Heart left ventricle (tissue), 13 donors: ENCODE measurements around the gene NTM.

Experiments used
- POLR2A ChIP-seq, 2 donors: fragments of 450-650 bp; IDR thresholded peaks; one replicate each; pipeline ENCODE4 v1.6.1; 2017; ENCODE audit warnings: antibody characterized with exemption in 2 of 2, mild to moderate bottlenecking in 2 of 2, moderate library complexity in 2 of 2
- TF ChIP-seq, protein P1 (sequence below), 12 donors: fragments of 200-600 bp; sonication (generic) in 4 of 12; IDR thresholded peaks; one replicate each; pipeline versions ENCODE4 v1.5.0 to v1.8.0; 2018 to 2022; ENCODE audit warnings: antibody characterized with exemption in 12 of 12, mild to moderate bottlenecking in 5 of 12
- donor health status: ischemic (EF 13 %, LVEDD 7.1; RV severe dilation, severe dysfunction).
- donor health status: DM: no; HTN: yes; CAD: no.
- donor health status: DM: no; HTN: no; CAD: no.
- donor health status: ischemic (EF 25% LVEDD 6.9; RV normal size, moderate dysfunction).
- donor health status: ischemic (EF 25% LVEDD 5.7; RV mildly dilated, moderate dysfunction).
- donor health status: ischemic (EF 35%, LVEDD 5.7; RV mildly dilated, moderate dysfunction).
- donor health status: nonischemic (EF 11% LVEDD 7.7; RV severe dilation, severe dysfunction).
- donor health status: DM: yes; HTN: yes; CAD: no.
- donor health status: PGD.
- donor health status: ischemic (EF 29% LVEDD 5.4; RV normal size, mild dysfunction).
- donor health status: nonischemic (EF 23%, LVEDD 6.1; RV moderate dilation, normal function).

- TF ChIP-seq, protein P1, sequence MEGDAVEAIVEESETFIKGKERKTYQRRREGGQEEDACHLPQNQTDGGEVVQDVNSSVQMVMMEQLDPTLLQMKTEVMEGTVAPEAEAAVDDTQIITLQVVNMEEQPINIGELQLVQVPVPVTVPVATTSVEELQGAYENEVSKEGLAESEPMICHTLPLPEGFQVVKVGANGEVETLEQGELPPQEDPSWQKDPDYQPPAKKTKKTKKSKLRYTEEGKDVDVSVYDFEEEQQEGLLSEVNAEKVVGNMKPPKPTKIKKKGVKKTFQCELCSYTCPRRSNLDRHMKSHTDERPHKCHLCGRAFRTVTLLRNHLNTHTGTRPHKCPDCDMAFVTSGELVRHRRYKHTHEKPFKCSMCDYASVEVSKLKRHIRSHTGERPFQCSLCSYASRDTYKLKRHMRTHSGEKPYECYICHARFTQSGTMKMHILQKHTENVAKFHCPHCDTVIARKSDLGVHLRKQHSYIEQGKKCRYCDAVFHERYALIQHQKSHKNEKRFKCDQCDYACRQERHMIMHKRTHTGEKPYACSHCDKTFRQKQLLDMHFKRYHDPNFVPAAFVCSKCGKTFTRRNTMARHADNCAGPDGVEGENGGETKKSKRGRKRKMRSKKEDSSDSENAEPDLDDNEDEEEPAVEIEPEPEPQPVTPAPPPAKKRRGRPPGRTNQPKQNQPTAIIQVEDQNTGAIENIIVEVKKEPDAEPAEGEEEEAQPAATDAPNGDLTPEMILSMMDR (IDR thresholded peaks at IDR 0.05): no peak
- TF ChIP-seq POLR2A (IDR thresholded peaks at IDR 0.05): no peak
These were observed 295.0 kb downstream of the NTM start for GRCh38 chr11:131665344-131665968.
